PC-3 (cell line): Measurements from ENCODE around the gene ANTKMT. TPM values are rescaled to one million over a fixed set of nuclear protein-coding genes. Genes with fewer than 3 reads are reported as not detected.

Experiments used
- ATAC-seq: fragments of 200-7000 bp; cut with Tn5 transposase; 2 replicates; pipeline ENCODE4 v1.9.1; 2020; ENCODE audit warnings: mild to moderate bottlenecking, moderate library complexity
- BruUV-seq: library from RNA; stranded (reverse); fragments of 400-500 nt; replicated peaks from 2 replicates; lab custom pipeline; 2021; lab: Mats Ljungman, UMichigan
- CTCF ChIA-PET: fragments of 300-600 bp; sonication (Branson Sonifier 250); formaldehyde crosslinking; loops from one replicate; lab custom pipeline; 2022; ENCODE audit warnings: antibody characterized with exemption; lab: Charles Lee
- POLR2A ChIA-PET: fragments of 300-600 bp; sonication (Branson Sonifier 250); formaldehyde crosslinking; loops from one replicate; lab custom pipeline; 2022; ENCODE audit warnings: antibody characterized with exemption; ENCODE audit not compliant: unreplicated experiment; lab: Charles Lee
- DNase-seq: peaks from one replicate; pipeline ENCODE4 v3.0.0-alpha.2; 2015
- H2AFZ ChIP-seq: fragments of 300-600 bp; sonication (generic); 2 replicates; pipeline ENCODE4 v1.6.0; 2016; ENCODE audit warnings: antibody characterized with exemption, low read length
- H3F3A ChIP-seq: fragments of 300-600 bp; sonication (generic); one replicate; pipeline ENCODE4 v1.6.0; 2017; ENCODE audit warnings: antibody characterized with exemption, low read length, control low read depth, mild to moderate bottlenecking; ENCODE audit not compliant: unreplicated experiment
- H3K27ac ChIP-seq: fragments of 300-600 bp; sonication (generic); 2 replicates; pipeline ENCODE4 v1.5.1; 2016; ENCODE audit warnings: mild to moderate bottlenecking, low read length
- H3K27me3 ChIP-seq: fragments of 300-600 bp; sonication (generic); 2 replicates; pipeline ENCODE4 v1.6.1; 2016; ENCODE audit warnings: low read length, mixed read lengths
- H3K36me3 ChIP-seq: fragments of 300-600 bp; sonication (generic); 2 replicates; pipeline ENCODE4 v1.6.1; 2016; ENCODE audit warnings: low read depth, mixed run types, low read length, mixed read lengths
- H3K4me1 ChIP-seq: fragments of 300-600 bp; sonication (generic); 2 replicates; pipeline ENCODE4 v1.5.1; 2016; ENCODE audit warnings: low read length; ENCODE audit not compliant: insufficient read depth
- H3K4me2 ChIP-seq: fragments of 300-600 bp; sonication (generic); 2 replicates; pipeline ENCODE4 v1.6.0; 2016; ENCODE audit warnings: low read length
- H3K4me3 ChIP-seq: fragments of 300-600 bp; sonication (generic); 2 replicates; pipeline ENCODE4 v1.5.1; 2016; ENCODE audit warnings: mild to moderate bottlenecking, low read length, mixed read lengths
- H3K79me2 ChIP-seq: fragments of 300-600 bp; sonication (generic); 2 replicates; pipeline ENCODE4 v1.6.1; 2017; ENCODE audit warnings: low read length, mixed read lengths
- H3K9ac ChIP-seq: fragments of 300-600 bp; sonication (generic); 2 replicates; pipeline ENCODE4 v1.6.0; 2016; ENCODE audit warnings: mild to moderate bottlenecking, low read length
- H3K9me2 ChIP-seq: fragments of 300-600 bp; sonication (generic); replicated peaks from 2 replicates; pipeline ENCODE4 v1.6.1; 2016; ENCODE audit warnings: mixed run types, low read length, mixed read lengths
- H3K9me3 ChIP-seq: fragments of 300-600 bp; sonication (generic); 2 replicates; pipeline ENCODE4 v1.6.1; 2016; ENCODE audit warnings: low read length, mixed read lengths
- H4K20me1 ChIP-seq: fragments of 300-600 bp; sonication (generic); 2 replicates; pipeline ENCODE4 v1.6.1; 2016; ENCODE audit warnings: low read length, mixed read lengths
- CTCF ChIP-seq: fragments of 300-600 bp; sonication (generic); conservative IDR thresholded peaks from 2 replicates; pipeline ENCODE4 v1.5.1; 2017; ENCODE audit warnings: antibody characterized with exemption, low read depth, mild to moderate bottlenecking, low read length
- EZH2 ChIP-seq: fragments of 300-600 bp; sonication (generic); IDR thresholded peaks from one replicate; pipeline ENCODE4 v1.6.1; 2017; ENCODE audit warnings: antibody characterized with exemption, mild to moderate bottlenecking, low read length; ENCODE audit not compliant: unreplicated experiment
- EZH2phosphoT487 ChIP-seq: fragments of 300-600 bp; sonication (generic); IDR thresholded peaks from 2 replicates; pipeline ENCODE4 v1.6.1; 2018; ENCODE audit warnings: mild to moderate bottlenecking, antibody characterized with exemption, low read length, borderline replicate concordance
- intact Hi-C: fragments of 100-400 bp; cut with micrococcal nuclease; formaldehyde crosslinking; loops from 2 replicates; pipeline ENCODE4 v1.9.0; 2023
- total RNA-seq: library from RNA; depleted of rRNA; stranded (reverse); fragments of >200 nt; gene quantifications from 2 replicates; pipeline ENCODE4 v1.2.3, GENCODE V29; 2014

ANTKMT gene
- total RNA-seq, 1 experiment from 2014 or later = 77.3 TPM

DNA sequence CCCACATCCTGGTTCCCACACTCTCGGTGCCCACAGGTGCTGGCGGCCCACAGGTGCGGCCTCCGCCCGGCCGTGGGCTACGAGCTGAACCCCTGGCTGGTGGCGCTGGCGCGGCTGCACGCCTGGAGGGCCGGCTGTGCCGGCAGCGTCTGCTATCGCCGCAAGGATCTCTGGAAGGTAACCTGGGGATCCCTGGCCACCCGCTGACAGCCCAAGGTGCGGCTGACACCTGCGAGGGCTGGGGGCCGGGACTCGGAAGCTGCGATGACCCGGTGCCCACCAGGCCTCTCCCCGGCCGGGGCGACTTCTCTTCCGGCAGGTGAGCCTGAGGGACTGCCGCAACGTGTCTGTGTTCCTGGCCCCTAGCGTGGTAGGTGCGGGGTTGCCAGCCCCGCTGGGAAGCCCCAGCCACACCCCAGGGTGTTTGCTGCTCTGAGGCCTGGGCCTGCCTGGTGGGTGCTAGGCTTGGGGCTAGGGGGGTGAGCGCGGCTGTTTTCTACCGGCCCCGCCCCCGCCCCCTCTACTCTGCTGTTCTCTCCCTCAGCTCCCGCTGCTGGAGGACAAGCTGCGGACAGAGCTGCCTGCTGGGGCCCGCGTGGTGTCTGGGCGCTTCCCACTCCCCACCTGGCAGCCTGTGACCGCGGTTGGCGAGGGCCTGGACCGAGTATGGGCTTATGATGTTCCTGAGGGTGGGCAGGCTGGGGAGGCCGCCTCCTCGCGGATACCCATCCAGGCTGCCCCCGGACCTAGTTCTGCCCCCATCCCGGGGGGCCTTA lies 1.0 kb downstream of the ANTKMT start:
- CTCF ChIA-PET = no interaction called here
- BruUV-seq = no TSS peak

DNA sequence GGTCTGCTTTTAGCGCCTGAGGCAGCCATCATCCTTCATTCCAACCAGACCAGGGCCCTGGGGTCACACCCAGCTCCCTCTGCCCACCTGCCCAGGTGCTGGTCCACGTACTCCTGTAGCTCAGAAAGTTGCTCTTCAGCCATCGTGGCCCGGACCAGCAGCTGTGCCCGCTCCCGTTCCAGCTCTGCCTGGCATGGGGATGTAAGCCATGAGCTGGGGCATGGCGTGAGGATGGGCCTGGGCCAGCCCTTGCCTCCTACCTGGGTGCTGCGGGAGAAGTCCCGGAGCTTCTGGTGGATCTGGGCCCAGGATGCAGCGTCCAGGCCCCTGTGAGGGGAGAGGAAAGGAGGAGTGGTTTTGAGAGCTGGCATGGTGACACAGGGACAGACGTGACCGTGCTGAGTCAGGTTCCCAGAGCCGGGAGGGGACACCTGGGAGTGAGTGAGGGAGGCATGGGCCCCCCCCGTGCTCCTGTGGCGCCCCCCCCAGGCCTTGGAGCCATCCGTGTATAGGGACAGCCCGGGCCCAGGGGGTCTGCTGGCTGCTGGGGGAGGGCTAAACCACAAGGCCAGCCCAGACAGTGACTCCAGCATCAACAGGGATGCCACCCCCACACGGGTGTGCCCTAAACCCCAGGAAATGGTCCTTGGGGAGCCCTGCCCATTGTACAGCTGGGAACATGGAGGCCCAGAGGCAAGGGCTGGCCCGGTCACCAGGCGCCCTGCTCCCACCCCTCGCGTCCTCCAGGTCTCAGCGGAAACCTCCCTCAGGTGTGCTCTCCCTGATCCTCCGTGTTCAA lies 2.1 kb downstream of the ANTKMT start:
- TF ChIP-seq EZH2phosphoT487 = no peak
- no peak for TF ChIP-seq EZH2
- TF ChIP-seq CTCF = no peak
- H4K20me1 ChIP-seq = no peaks in the 10 kb centered on the region
- TSS peak; percentile 3 for BruUV-seq
- H3K27me3 ChIP-seq = no peaks in the 10 kb centered on the region
- no peak overlapping the region for H2AFZ ChIP-seq
- no peaks in the 10 kb centered on the region for H3K79me2 ChIP-seq
- ChIA-PET POLR2A (interaction anchor here (0.6 kb wide), 1 partner anchor 1432 kb away, joined by 5 read pairs; no protein-coding TSS in a partner anchor), CTCF (no interaction called here)
- ATAC-seq (no peak), DNase-seq (no peak)
- H3K4me2 ChIP-seq = no peak overlapping the region
- no peaks in the 10 kb centered on the region for H3K36me3 ChIP-seq
- no peak overlapping the region for H3K9ac ChIP-seq
- H3K9me3 ChIP-seq = no peaks in the 10 kb centered on the region
- H3K9me2 ChIP-seq = no peaks in the 10 kb centered on the region
- H3K4me1 ChIP-seq = peaks cover 24% of the 10 kb centered on the region; the same call in 1 of the 2 replicates
- H3K27ac ChIP-seq = no peak overlapping the region
- no peak overlapping the region for H3K4me3 ChIP-seq
- peaks cover 3% of the 10 kb centered on the region for H3F3A ChIP-seq
- intact Hi-C loops = no loop called here

More for the DNA sequence above, 1.0 kb downstream of the ANTKMT start:
- Histone ChIP-seq H3K9me3 (no peaks in the 10 kb centered on the region), H3K36me3 (no peaks in the 10 kb centered on the region), H3K4me2 (peak overlapping the region; percentile 93), H3K4me3 (peak overlapping the region; percentile 82), H3K9me2 (no peaks in the 10 kb centered on the region), H3K27me3 (no peaks in the 10 kb centered on the region), H2AFZ (no peak overlapping the region), H3K27ac (no peak overlapping the region), H4K20me1 (0 out of 2 replicates have a peak, but pooled peaks cover 1% of the 10 kb centered on the region), H3K79me2 (peaks cover 3% of the 10 kb centered on the region; the same call in 1 of the 2 replicates), H3K9ac (no peak overlapping the region), H3K4me1 (peaks cover 20% of the 10 kb centered on the region; the same call in 1 of the 2 replicates), H3F3A (peaks cover 3% of the 10 kb centered on the region)
- POLR2A ChIA-PET = interaction anchor here (0.6 to 1.4 kb wide), 3 partner anchors 9 to 1433 kb away, joined by 3 to 5 read pairs (median 5); no protein-coding TSS in a partner anchor
- DNase-seq (no peak), ATAC-seq (no peak)
- TF ChIP-seq EZH2phosphoT487 (no peak), EZH2 (no peak), CTCF (no peak)
- intact Hi-C loops = no loop called here
